Measurements from ENCODE around the gene PCDH12.

GRCh38 chr5:141926434-141926833, 31.6 kb downstream of the PCDH12 start:
- TF ChIP-seq CTCF (IDR thresholded peaks at IDR 0.05; ENCODE audit: low read length) = no peak
- TF ChIP-seq EZH2 (optimal IDR thresholded peaks at IDR 0.05; ENCODE audit: low read depth, low read length) = no peak

Data from MM.1S (cell line).